Activated CD8-positive, alpha-beta memory T cell treated with anti-CD3 and anti-CD28 coated beads, Interleukin-2, amount 50 U/mL, for 24 hours (primary cell): ENCODE measurements around the gene CPNE2.
"Not testable (repeated sequence)": the region's sequence is repeated elsewhere in the genome, so short reads cannot be mapped to it uniquely, and the experiment has no call there.

ENCODE experiments used
- DNase-seq: peaks from one replicate; pipeline ENCODE4 v3.0.0-alpha.2; 2020; ENCODE audit errors: extremely low read depth

The CPNE2 gene

GRCh38 chr16:57069635-57070370 lies 22.6 kb upstream of the CPNE2 start:
- DNase-seq: no peak

GRCh38 chr16:57070424-57070823 lies 22.0 kb upstream of the CPNE2 start:
- DNase-seq: no peak

GRCh38 chr16:57071081-57071732 lies 21.2 kb upstream of the CPNE2 start:
- DNase-seq: not testable (repeated sequence)

- no peak for DNase-seq
Observed at GRCh38 chr16:57071831-57072582, 20.4 kb upstream of the CPNE2 start.

GRCh38 chr16:57072616-57073275 lies 19.6 kb upstream of the CPNE2 start:
- no peak for DNase-seq

GRCh38 chr16:57077714-57078113 lies 14.7 kb upstream of the CPNE2 start:
- no peak for DNase-seq

- DNase-seq: no peak
Observed at GRCh38 chr16:57081744-57082143, 10.6 kb upstream of the CPNE2 start.

- no peak for DNase-seq
Observed at GRCh38 chr16:57082664-57083063, 9.7 kb upstream of the CPNE2 start.

GRCh38 chr16:57083485-57084126 lies 8.8 kb upstream of the CPNE2 start:
- DNase-seq: no peak

GRCh38 chr16:57084257-57084770 lies 8.1 kb upstream of the CPNE2 start:
- peak; percentile 45 for DNase-seq

GRCh38 chr16:57084996-57085395 lies 7.4 kb upstream of the CPNE2 start:
- DNase-seq: no peak

GRCh38 chr16:57087003-57087402 lies 5.4 kb upstream of the CPNE2 start:
- no peak for DNase-seq

GRCh38 chr16:57089406-57089805 lies 3.0 kb upstream of the CPNE2 start:
- DNase-seq: no peak

- DNase-seq: no peak
Observed at GRCh38 chr16:57091200-57091974, 996 bp upstream of the CPNE2 start.

- no peak for DNase-seq
Observed at GRCh38 chr16:57092786-57093411, 516 bp downstream of the CPNE2 start.

GRCh38 chr16:57093666-57094564 lies 1.5 kb downstream of the CPNE2 start:
- DNase-seq: no peak

GRCh38 chr16:57094911-57095310 lies 2.5 kb downstream of the CPNE2 start:
- no peak for DNase-seq

- no peak for DNase-seq
Observed at GRCh38 chr16:57096192-57096591, 3.8 kb downstream of the CPNE2 start.

GRCh38 chr16:57096793-57097192 lies 4.4 kb downstream of the CPNE2 start:
- no peak for DNase-seq
